ENCODE results near the gene FRYL.

The FRYL gene

GRCh38 chr4:48688953-48689352 lies 91.1 kb downstream of the FRYL start:
- TF ChIP-seq, protein P1, sequence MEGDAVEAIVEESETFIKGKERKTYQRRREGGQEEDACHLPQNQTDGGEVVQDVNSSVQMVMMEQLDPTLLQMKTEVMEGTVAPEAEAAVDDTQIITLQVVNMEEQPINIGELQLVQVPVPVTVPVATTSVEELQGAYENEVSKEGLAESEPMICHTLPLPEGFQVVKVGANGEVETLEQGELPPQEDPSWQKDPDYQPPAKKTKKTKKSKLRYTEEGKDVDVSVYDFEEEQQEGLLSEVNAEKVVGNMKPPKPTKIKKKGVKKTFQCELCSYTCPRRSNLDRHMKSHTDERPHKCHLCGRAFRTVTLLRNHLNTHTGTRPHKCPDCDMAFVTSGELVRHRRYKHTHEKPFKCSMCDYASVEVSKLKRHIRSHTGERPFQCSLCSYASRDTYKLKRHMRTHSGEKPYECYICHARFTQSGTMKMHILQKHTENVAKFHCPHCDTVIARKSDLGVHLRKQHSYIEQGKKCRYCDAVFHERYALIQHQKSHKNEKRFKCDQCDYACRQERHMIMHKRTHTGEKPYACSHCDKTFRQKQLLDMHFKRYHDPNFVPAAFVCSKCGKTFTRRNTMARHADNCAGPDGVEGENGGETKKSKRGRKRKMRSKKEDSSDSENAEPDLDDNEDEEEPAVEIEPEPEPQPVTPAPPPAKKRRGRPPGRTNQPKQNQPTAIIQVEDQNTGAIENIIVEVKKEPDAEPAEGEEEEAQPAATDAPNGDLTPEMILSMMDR (conservative IDR thresholded peaks at IDR 0.05; ENCODE audit: low read length), result no peak
- TF ChIP-seq EZH2phosphoT487 (IDR thresholded peaks at IDR 0.05; ENCODE audit: borderline replicate concordance), result no peak
- Histone ChIP-seq H2AFZ (ENCODE audit: low read length) (no peak overlapping the region), H3K79me2 (ENCODE audit: insufficient read depth, low read length) (peaks cover 95% of the 10 kb centered on the region), H3K27me3 (ENCODE audit: insufficient read depth, low read length, poor library complexity, severe bottlenecking) (no peaks in the 10 kb centered on the region), H3K4me2 (ENCODE audit: low read depth, low read length, poor library complexity, severe bottlenecking) (no peak overlapping the region), H3K4me3 (ENCODE audit: low read length, poor library complexity, severe bottlenecking) (no peak overlapping the region), H4K20me1 (ENCODE audit: insufficient read depth, low read length, poor library complexity, severe bottlenecking) (peaks cover 66% of the 10 kb centered on the region), H3K9me2 (replicated peaks; ENCODE audit: low read depth, low read length) (no peaks in the 10 kb centered on the region), H3K9ac (ENCODE audit: low read depth, low read length, poor library complexity, severe bottlenecking) (no peak overlapping the region), H3K4me1 (ENCODE audit: insufficient read depth, low read length, poor library complexity, severe bottlenecking) (peaks cover 11% of the 10 kb centered on the region), H3K9me3 (ENCODE audit: insufficient read depth, low read depth, low read length) (no peaks in the 10 kb centered on the region), H3K36me3 (ENCODE audit: insufficient read depth, low read length) (no peaks in the 10 kb centered on the region), H3F3A (ENCODE audit: low read depth) (no peaks in the 10 kb centered on the region)

GRCh38 chr4:48687313-48688051 lies 92.6 kb downstream of the FRYL start:
- Histone ChIP-seq H3K27me3 (ENCODE audit: insufficient read depth, low read length, poor library complexity, severe bottlenecking) (no peaks in the 10 kb centered on the region), H3K9me2 (replicated peaks; ENCODE audit: low read depth, low read length) (no peaks in the 10 kb centered on the region), H4K20me1 (ENCODE audit: insufficient read depth, low read length, poor library complexity, severe bottlenecking) (peaks cover 59% of the 10 kb centered on the region), H3K4me1 (ENCODE audit: insufficient read depth, low read length, poor library complexity, severe bottlenecking) (peaks cover 14% of the 10 kb centered on the region), H3K4me3 (ENCODE audit: low read length, poor library complexity, severe bottlenecking) (no peak overlapping the region), H2AFZ (ENCODE audit: low read length) (no peak overlapping the region), H3K9me3 (ENCODE audit: insufficient read depth, low read depth, low read length) (no peaks in the 10 kb centered on the region), H3K4me2 (ENCODE audit: low read depth, low read length, poor library complexity, severe bottlenecking) (no peak overlapping the region), H3K79me2 (ENCODE audit: insufficient read depth, low read length) (peaks cover 86% of the 10 kb centered on the region), H3F3A (ENCODE audit: low read depth) (no peaks in the 10 kb centered on the region), H3K9ac (ENCODE audit: low read depth, low read length, poor library complexity, severe bottlenecking) (no peak overlapping the region), H3K36me3 (ENCODE audit: insufficient read depth, low read length) (no peaks in the 10 kb centered on the region)
- no peak for TF ChIP-seq EZH2phosphoT487 (IDR thresholded peaks at IDR 0.05; ENCODE audit: borderline replicate concordance)
- TF ChIP-seq, protein P1 (conservative IDR thresholded peaks at IDR 0.05; ENCODE audit: low read length), result no peak

GRCh38 chr4:48686369-48686768 lies 93.7 kb downstream of the FRYL start:
- H4K20me1 ChIP-seq (ENCODE audit: insufficient read depth, low read length, poor library complexity, severe bottlenecking), result peaks cover 54% of the 10 kb centered on the region
- no peak overlapping the region for H3K4me3 ChIP-seq (ENCODE audit: low read length, poor library complexity, severe bottlenecking)
- H3K4me1 ChIP-seq (ENCODE audit: insufficient read depth, low read length, poor library complexity, severe bottlenecking), result peaks cover 14% of the 10 kb centered on the region
- H3K27me3 ChIP-seq (ENCODE audit: insufficient read depth, low read length, poor library complexity, severe bottlenecking), result no peaks in the 10 kb centered on the region
- H3K9ac ChIP-seq (ENCODE audit: low read depth, low read length, poor library complexity, severe bottlenecking), result no peak overlapping the region
- no peak for TF ChIP-seq EZH2phosphoT487 (IDR thresholded peaks at IDR 0.05; ENCODE audit: borderline replicate concordance)
- TF ChIP-seq, protein P1 (conservative IDR thresholded peaks at IDR 0.05; ENCODE audit: low read length), result no peak
- no peaks in the 10 kb centered on the region for H3K36me3 ChIP-seq (ENCODE audit: insufficient read depth, low read length)
- no peak overlapping the region for H2AFZ ChIP-seq (ENCODE audit: low read length)
- H3K9me2 ChIP-seq (replicated peaks; ENCODE audit: low read depth, low read length), result no peaks in the 10 kb centered on the region
- peaks cover 82% of the 10 kb centered on the region for H3K79me2 ChIP-seq (ENCODE audit: insufficient read depth, low read length)
- H3K9me3 ChIP-seq (ENCODE audit: insufficient read depth, low read depth, low read length), result no peaks in the 10 kb centered on the region
- H3K4me2 ChIP-seq (ENCODE audit: low read depth, low read length, poor library complexity, severe bottlenecking), result no peak overlapping the region
- H3F3A ChIP-seq (ENCODE audit: low read depth), result no peaks in the 10 kb centered on the region

All from Loucy (cell line).